ENCODE results near the gene NDUFS3.

The NDUFS3 gene

GRCh38 chr11:47587723-47588326, 9.0 kb downstream of the NDUFS3 start:
- no peak for TF ChIP-seq JUND (IDR thresholded peaks at IDR 0.05; ENCODE audit: low read depth)
- in situ Hi-C loops (cut with HindIII; ENCODE audit: low pct_unique_long_range_greater_than_20kb, low sequenced_read_pairs): no loop called here
- no peak for DNase-seq (ENCODE audit: low read depth in 1 of 2, low spot score in 1 of 2)

GRCh38 chr11:47589118-47589517, 10.2 kb downstream of the NDUFS3 start:
- no peak for TF ChIP-seq JUND (IDR thresholded peaks at IDR 0.05; ENCODE audit: low read depth)
- no peak for DNase-seq (ENCODE audit: low read depth in 1 of 2, low spot score in 1 of 2)
- in situ Hi-C loops (cut with HindIII; ENCODE audit: low pct_unique_long_range_greater_than_20kb, low sequenced_read_pairs): no loop called here

GRCh38 chr11:47589584-47589976, 10.7 kb downstream of the NDUFS3 start:
- no peak for DNase-seq (ENCODE audit: low read depth in 1 of 2, low spot score in 1 of 2)
- TF ChIP-seq JUND (IDR thresholded peaks at IDR 0.05; ENCODE audit: low read depth): no peak
- in situ Hi-C loops (cut with HindIII; ENCODE audit: low pct_unique_long_range_greater_than_20kb, low sequenced_read_pairs): no loop called here

- TF ChIP-seq JUND (IDR thresholded peaks at IDR 0.05; ENCODE audit: low read depth): no peak
- in situ Hi-C loops (cut with HindIII; ENCODE audit: low pct_unique_long_range_greater_than_20kb, low sequenced_read_pairs): no loop called here
- DNase-seq (ENCODE audit: low read depth in 1 of 2, low spot score in 1 of 2): no peak
Measured at GRCh38 chr11:47589977-47590861, 11.3 kb downstream of the NDUFS3 start.

GRCh38 chr11:47591764-47592163, 12.9 kb downstream of the NDUFS3 start:
- in situ Hi-C loops (cut with HindIII; ENCODE audit: low pct_unique_long_range_greater_than_20kb, low sequenced_read_pairs): no loop called here
- DNase-seq (ENCODE audit: low read depth in 1 of 2, low spot score in 1 of 2): no peak
- TF ChIP-seq JUND (IDR thresholded peaks at IDR 0.05; ENCODE audit: low read depth): no peak

GRCh38 chr11:47592251-47592650, 13.4 kb downstream of the NDUFS3 start:
- TF ChIP-seq JUND (IDR thresholded peaks at IDR 0.05; ENCODE audit: low read depth): no peak
- in situ Hi-C loops (cut with HindIII; ENCODE audit: low pct_unique_long_range_greater_than_20kb, low sequenced_read_pairs): no loop called here
- DNase-seq (ENCODE audit: low read depth in 1 of 2, low spot score in 1 of 2): no peak

GRCh38 chr11:47592970-47593369, 14.1 kb downstream of the NDUFS3 start:
- in situ Hi-C loops (cut with HindIII; ENCODE audit: low pct_unique_long_range_greater_than_20kb, low sequenced_read_pairs): no loop called here
- no peak for DNase-seq (ENCODE audit: low read depth in 1 of 2, low spot score in 1 of 2)
- TF ChIP-seq JUND (IDR thresholded peaks at IDR 0.05; ENCODE audit: low read depth): no peak

- no peak for DNase-seq (ENCODE audit: low read depth in 1 of 2, low spot score in 1 of 2)
- in situ Hi-C loops (cut with HindIII; ENCODE audit: low pct_unique_long_range_greater_than_20kb, low sequenced_read_pairs): no loop called here
- TF ChIP-seq JUND (IDR thresholded peaks at IDR 0.05; ENCODE audit: low read depth): no peak
Measured at GRCh38 chr11:47593492-47593933, 14.6 kb downstream of the NDUFS3 start.

- DNase-seq (ENCODE audit: low read depth in 1 of 2, low spot score in 1 of 2): no peak
- in situ Hi-C loops (cut with HindIII; ENCODE audit: low pct_unique_long_range_greater_than_20kb, low sequenced_read_pairs): no loop called here
- TF ChIP-seq JUND (IDR thresholded peaks at IDR 0.05; ENCODE audit: low read depth): no peak
Measured at GRCh38 chr11:47593934-47594855, 15.3 kb downstream of the NDUFS3 start, which contains the start of gene C1QTNF4. Gene C1QTNF4, minus strand, starts transcription at chr11:47594411. Its CDS starts 3,601 bp downstream, at chr11:47590810.

GRCh38 chr11:47595029-47595428, 16.2 kb downstream of the NDUFS3 start:
- TF ChIP-seq JUND (IDR thresholded peaks at IDR 0.05; ENCODE audit: low read depth): no peak
- in situ Hi-C loops (cut with HindIII; ENCODE audit: low pct_unique_long_range_greater_than_20kb, low sequenced_read_pairs): no loop called here
- DNase-seq (ENCODE audit: low read depth in 1 of 2, low spot score in 1 of 2): no peak

- DNase-seq (ENCODE audit: low read depth in 1 of 2, low spot score in 1 of 2): no peak
- no peak for TF ChIP-seq JUND (IDR thresholded peaks at IDR 0.05; ENCODE audit: low read depth)
- in situ Hi-C loops (cut with HindIII; ENCODE audit: low pct_unique_long_range_greater_than_20kb, low sequenced_read_pairs): no loop called here
Measured at GRCh38 chr11:47595967-47596366, 17.1 kb downstream of the NDUFS3 start.

GRCh38 chr11:47599902-47600301, 21.0 kb downstream of the NDUFS3 start:
- no peak for TF ChIP-seq JUND (IDR thresholded peaks at IDR 0.05; ENCODE audit: low read depth)
- peak in 1 of 2 experiments; percentile 20 for DNase-seq (ENCODE audit: low read depth in 1 of 2, low spot score in 1 of 2)
- in situ Hi-C loops (cut with HindIII; ENCODE audit: low pct_unique_long_range_greater_than_20kb, low sequenced_read_pairs): no loop called here
